ENCODE results near the gene KHDC4.

The KHDC4 gene

GRCh38 chr1:155913969-155914757 lies 20.1 kb downstream of the KHDC4 start (continued):
- TF ChIP-seq IKZF3 (tag by site-specific recombination; IDR thresholded peaks at IDR 0.05) = peak; percentile 58; the same call in 1 of the 2 replicates

DNA sequence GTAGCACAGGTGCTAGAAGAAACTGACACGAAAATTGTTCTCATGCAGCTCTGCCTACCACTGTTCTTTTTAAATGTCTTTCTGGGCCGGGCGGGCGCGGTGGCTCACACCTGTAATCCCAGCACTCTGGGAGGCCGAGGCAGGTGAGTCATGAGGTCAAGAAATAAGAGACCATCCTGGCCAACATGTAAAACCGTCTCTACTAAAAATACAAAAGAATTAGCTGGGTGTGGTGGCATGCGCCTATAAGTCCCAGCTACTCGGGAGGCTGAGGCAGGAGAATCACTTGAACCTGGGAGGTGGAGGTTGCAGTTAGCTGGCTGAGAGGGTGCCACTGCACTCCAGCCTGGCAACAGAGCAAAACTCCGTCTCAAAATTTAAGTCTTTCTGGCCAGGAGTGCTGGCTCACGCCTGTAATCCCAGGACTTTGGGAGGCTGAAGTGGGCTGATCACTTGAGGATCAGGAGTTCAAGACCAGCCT lies 22.1 kb downstream of the KHDC4 start:
- CTCF ChIA-PET = interaction anchor here (0.9 to 1.1 kb wide), 2 partner anchors 21 to 219 kb away, joined by 3 read pairs; no protein-coding TSS in a partner anchor

More for the DNA sequence above, 22.1 kb downstream of the KHDC4 start:
- POLR2A ChIA-PET = no interaction called here
- Histone ChIP-seq H3K4me3 (ENCODE audit: low read depth, low read length) (no peak overlapping the region), H3K36me3 (ENCODE audit: control insufficient read depth in 2 of 2, insufficient read depth in 1 of 2, low read length in 2 of 2) (peaks cover 72 to 84% of the 10 kb centered on the region in 2 experiments), H3K4me1 (ENCODE audit: control insufficient read depth, insufficient read depth, low read length) (no peaks in the 10 kb centered on the region), H3K9me3 (ENCODE audit: control insufficient read depth, insufficient read depth, low read depth, low read length) (no peaks in the 10 kb centered on the region), H3K27ac (ENCODE audit: extremely low read depth, low read depth, low read length) (peak overlapping the region; percentile 42)
- TF ChIP-seq ZEB2 (tag by site-specific recombination; IDR thresholded peaks at IDR 0.05) (peak; percentile 18; the same call in 1 of the 2 replicates), KLF8 (tag by site-specific recombination; IDR thresholded peaks at IDR 0.05) (peak; percentile 38; the same call in 1 of the 2 replicates), ZNF394 (tag by site-specific recombination; IDR thresholded peaks at IDR 0.05; ENCODE audit: borderline replicate concordance) (0 out of 2 replicates have a peak, but pooled peaks have one; percentile 14), ZNF335 (tag by site-specific recombination; conservative IDR thresholded peaks at IDR 0.05) (peak; percentile 14; the same call in 1 of the 2 replicates), ZFP69B (tag by site-specific recombination; IDR thresholded peaks at IDR 0.05) (0 out of 2 replicates have a peak, but pooled peaks have one; percentile 11), ZNF600 (tag by site-specific recombination; IDR thresholded peaks at IDR 0.05) (peak; percentile 65), ZNF2 (tag by site-specific recombination; IDR thresholded peaks at IDR 0.05) (0 out of 2 replicates have a peak, but pooled peaks have one; percentile 6), ZNF544 (tag by site-specific recombination; IDR thresholded peaks at IDR 0.05) (no peak), ZNF48 (tag by site-specific recombination; IDR thresholded peaks at IDR 0.05) (no peak), GLIS1 (tag by site-specific recombination; IDR thresholded peaks at IDR 0.05) (peak; percentile 18; the same call in 1 of the 2 replicates), ZSCAN16 (tag by site-specific recombination; IDR thresholded peaks at IDR 0.05) (no peak), ZNF548 (tag by site-specific recombination; IDR thresholded peaks at IDR 0.05) (no peak), ZNF146 (tag by site-specific recombination; IDR thresholded peaks at IDR 0.05) (no peak)
- TF ChIP-seq, protein P1, sequence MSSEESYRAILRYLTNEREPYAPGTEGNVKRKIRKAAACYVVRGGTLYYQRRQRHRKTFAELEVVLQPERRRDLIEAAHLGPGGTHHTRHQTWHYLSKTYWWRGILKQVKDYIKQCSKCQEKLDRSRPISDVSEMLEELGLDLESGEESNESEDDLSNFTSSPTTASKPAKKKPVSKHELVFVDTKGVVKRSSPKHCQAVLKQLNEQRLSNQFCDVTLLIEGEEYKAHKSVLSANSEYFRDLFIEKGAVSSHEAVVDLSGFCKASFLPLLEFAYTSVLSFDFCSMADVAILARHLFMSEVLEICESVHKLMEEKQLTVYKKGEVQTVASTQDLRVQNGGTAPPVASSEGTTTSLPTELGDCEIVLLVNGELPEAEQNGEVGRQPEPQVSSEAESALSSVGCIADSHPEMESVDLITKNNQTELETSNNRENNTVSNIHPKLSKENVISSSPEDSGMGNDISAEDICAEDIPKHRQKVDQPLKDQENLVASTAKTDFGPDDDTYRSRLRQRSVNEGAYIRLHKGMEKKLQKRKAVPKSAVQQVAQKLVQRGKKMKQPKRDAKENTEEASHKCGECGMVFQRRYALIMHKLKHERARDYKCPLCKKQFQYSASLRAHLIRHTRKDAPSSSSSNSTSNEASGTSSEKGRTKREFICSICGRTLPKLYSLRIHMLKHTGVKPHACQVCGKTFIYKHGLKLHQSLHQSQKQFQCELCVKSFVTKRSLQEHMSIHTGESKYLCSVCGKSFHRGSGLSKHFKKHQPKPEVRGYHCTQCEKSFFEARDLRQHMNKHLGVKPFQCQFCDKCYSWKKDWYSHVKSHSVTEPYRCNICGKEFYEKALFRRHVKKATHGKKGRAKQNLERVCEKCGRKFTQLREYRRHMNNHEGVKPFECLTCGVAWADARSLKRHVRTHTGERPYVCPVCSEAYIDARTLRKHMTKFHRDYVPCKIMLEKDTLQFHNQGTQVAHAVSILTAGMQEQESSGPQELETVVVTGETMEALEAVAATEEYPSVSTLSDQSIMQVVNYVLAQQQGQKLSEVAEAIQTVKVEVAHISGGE (tag by site-specific recombination; conservative IDR thresholded peaks at IDR 0.05; ENCODE audit: low read depth) = no peak
- TF ChIP-seq, protein P2, sequence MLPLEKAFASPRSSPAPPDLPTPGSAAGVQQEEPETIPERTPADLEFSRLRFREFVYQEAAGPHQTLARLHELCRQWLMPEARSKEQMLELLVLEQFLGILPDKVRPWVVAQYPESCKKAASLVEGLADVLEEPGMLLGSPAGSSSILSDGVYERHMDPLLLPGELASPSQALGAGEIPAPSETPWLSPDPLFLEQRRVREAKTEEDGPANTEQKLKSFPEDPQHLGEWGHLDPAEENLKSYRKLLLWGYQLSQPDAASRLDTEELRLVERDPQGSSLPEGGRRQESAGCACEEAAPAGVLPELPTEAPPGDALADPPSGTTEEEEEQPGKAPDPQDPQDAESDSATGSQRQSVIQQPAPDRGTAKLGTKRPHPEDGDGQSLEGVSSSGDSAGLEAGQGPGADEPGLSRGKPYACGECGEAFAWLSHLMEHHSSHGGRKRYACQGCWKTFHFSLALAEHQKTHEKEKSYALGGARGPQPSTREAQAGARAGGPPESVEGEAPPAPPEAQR (tag by site-specific recombination; IDR thresholded peaks at IDR 0.05) = no peak
- TF ChIP-seq, protein P3, sequence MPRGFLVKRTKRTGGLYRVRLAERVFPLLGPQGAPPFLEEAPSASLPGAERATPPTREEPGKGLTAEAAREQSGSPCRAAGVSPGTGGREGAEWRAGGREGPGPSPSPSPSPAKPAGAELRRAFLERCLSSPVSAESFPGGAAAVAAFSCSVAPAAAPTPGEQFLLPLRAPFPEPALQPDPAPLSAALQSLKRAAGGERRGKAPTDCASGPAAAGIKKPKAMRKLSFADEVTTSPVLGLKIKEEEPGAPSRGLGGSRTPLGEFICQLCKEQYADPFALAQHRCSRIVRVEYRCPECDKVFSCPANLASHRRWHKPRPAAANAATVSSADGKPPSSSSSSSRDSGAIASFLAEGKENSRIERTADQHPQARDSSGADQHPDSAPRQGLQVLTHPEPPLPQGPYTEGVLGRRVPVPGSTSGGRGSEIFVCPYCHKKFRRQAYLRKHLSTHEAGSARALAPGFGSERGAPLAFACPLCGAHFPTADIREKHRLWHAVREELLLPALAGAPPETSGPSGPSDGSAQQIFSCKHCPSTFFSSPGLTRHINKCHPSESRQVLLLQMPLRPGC (tag by site-specific recombination; IDR thresholded peaks at IDR 0.05) = peak; percentile 55
- TF ChIP-seq, protein P4, sequence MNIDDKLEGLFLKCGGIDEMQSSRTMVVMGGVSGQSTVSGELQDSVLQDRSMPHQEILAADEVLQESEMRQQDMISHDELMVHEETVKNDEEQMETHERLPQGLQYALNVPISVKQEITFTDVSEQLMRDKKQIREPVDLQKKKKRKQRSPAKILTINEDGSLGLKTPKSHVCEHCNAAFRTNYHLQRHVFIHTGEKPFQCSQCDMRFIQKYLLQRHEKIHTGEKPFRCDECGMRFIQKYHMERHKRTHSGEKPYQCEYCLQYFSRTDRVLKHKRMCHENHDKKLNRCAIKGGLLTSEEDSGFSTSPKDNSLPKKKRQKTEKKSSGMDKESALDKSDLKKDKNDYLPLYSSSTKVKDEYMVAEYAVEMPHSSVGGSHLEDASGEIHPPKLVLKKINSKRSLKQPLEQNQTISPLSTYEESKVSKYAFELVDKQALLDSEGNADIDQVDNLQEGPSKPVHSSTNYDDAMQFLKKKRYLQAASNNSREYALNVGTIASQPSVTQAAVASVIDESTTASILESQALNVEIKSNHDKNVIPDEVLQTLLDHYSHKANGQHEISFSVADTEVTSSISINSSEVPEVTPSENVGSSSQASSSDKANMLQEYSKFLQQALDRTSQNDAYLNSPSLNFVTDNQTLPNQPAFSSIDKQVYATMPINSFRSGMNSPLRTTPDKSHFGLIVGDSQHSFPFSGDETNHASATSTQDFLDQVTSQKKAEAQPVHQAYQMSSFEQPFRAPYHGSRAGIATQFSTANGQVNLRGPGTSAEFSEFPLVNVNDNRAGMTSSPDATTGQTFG (tag by site-specific recombination; IDR thresholded peaks at IDR 0.05; ENCODE audit: borderline replicate concordance) = no peak

Measured in HEK293 (cell line).